Thymus (tissue), 11 donors: ENCODE results near the gene CDK11A. TPM values are rescaled to one million over a fixed set of nuclear protein-coding genes. Genes with fewer than 3 reads are reported as not detected.
A peak's percentile ranks its signal among the peaks of the same experiment; 100 is the strongest.
"Not testable (repeated sequence)": the region's sequence is repeated elsewhere in the genome, so short reads cannot be mapped to it uniquely, and the experiment has no call there.

Experiments used
- DNase-seq, 9 donors: peaks; one replicate each; pipeline ENCODE4 v3.0.0-alpha.2; 2013; ENCODE audit warnings: low spot score in 9 of 9, low read depth in 6 of 9, missing footprints in 1 of 9
- H3K27ac ChIP-seq, 2 donors: one replicate each; pipeline ENCODE4 v1.5.1; 2013; ENCODE audit warnings: control low read depth in 1 of 2, low read depth in 1 of 2, low read length in 1 of 2, mild to moderate bottlenecking in 1 of 2, moderate library complexity in 1 of 2
- H3K27me3 ChIP-seq, 2 donors: one replicate each; pipeline ENCODE4 v1.5.1; 2013; ENCODE audit warnings: low read length in 1 of 2; ENCODE audit not compliant: control insufficient read depth in 2 of 2, insufficient read depth in 1 of 2
- H3K36me3 ChIP-seq, 2 donors: one replicate each; pipeline ENCODE4 v1.5.1; 2013; ENCODE audit warnings: low read length in 1 of 2, mild to moderate bottlenecking in 1 of 2, moderate library complexity in 1 of 2; ENCODE audit not compliant: control insufficient read depth in 2 of 2, insufficient read depth in 2 of 2
- H3K4me1 ChIP-seq, 2 donors: one replicate each; pipeline ENCODE4 v1.5.1; 2013; ENCODE audit warnings: low read length in 2 of 2; ENCODE audit not compliant: control insufficient read depth in 2 of 2, insufficient read depth in 2 of 2
- H3K4me3 ChIP-seq, 2 donors: one replicate each; pipeline ENCODE4 v1.5.1; 2013; ENCODE audit warnings: low read length in 2 of 2, control low read depth in 1 of 2, mild to moderate bottlenecking in 1 of 2
- H3K9me3 ChIP-seq, 2 donors: one replicate each; pipeline ENCODE4 v1.5.1; 2013; ENCODE audit warnings: low read length in 1 of 2, mild to moderate bottlenecking in 1 of 2; ENCODE audit not compliant: control insufficient read depth in 2 of 2, insufficient read depth in 1 of 2
- whole genome bisulfite sequencing: extraction: QIAGEN DNeasy Blood & Tissue Kit; methylation state at CpG from one replicate; pipeline ENCODE4 v1.1.7; 2013; 5-methylcytosine and 5-hydroxymethylcytosine counted together
- polyA plus RNA-seq: library from polyadenylated mRNA; stranded (reverse); fragments of 200-250 nt; gene quantifications from one replicate; pipeline ENCODE4 v1.2.3, GENCODE V29; 2013
- total RNA-seq: library from RNA; stranded (reverse); fragments of 120-200 nt; gene quantifications from one replicate; pipeline ENCODE4 v1.2.4, GENCODE V29; 2013
- donor health status: healthy.

Gene CDK11A
- total and polyA plus RNA-seq, 2 donors = 19.8 to 52.2 TPM

DNA sequence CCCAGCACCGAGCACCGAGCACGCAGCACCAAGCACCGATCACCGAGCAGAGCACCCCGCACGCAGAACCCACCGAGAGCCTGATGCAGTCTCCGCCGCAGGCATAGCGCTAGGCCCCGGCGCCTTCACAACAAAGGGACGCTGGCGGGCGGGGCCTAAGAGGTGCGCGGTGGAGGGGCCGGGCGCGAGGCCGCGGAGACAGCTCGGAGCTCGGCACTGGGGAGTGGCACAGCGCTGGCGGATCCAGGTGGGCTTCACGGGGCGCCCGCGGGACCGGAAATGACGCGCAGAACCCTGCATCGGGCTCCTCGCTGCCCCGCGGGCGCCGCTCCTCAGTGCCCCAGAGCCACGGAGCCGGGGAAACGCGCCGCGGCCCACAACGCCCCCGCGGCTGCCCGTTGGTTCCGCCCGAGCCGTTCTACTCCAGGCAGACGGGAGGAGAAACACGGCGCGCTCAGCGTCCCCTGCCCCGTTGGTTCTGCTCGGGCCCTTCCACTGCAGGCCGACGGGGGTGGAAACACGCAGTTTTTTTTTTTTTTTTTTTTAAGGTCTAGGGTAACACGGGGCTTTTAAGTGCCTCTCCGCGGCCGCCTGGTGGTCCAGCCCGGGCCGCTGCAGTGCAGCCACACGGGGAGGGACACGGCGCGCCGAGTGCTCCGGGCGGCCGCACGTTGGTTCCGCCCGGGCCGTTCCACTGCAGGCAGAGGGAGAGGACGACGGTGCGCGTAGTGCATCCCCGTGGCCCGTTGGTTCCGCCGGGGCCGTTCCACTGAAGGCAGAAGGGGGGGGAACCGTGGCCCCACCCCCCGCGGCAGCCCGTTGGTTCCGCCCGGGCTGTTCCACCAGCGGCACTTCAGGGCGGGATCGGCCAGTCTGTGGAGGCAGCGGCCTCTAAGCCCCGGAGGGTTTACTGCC, 21.8 kb upstream of the CDK11A start:
- peak; percentile 10 to 77 (median 51) for DNase-seq
- H3K4me1 ChIP-seq, H3K27me3 ChIP-seq, H3K36me3 ChIP-seq, H3K9me3 ChIP-seq: not testable (repeated sequence)
- H3K27ac ChIP-seq = peak overlapping the region; percentile 89 to 96
- WGBS = under 1% methylated on average over 65 of the region's 101 CpGs
- peak overlapping the region; percentile 24 to 43 for H3K4me3 ChIP-seq

DNA sequence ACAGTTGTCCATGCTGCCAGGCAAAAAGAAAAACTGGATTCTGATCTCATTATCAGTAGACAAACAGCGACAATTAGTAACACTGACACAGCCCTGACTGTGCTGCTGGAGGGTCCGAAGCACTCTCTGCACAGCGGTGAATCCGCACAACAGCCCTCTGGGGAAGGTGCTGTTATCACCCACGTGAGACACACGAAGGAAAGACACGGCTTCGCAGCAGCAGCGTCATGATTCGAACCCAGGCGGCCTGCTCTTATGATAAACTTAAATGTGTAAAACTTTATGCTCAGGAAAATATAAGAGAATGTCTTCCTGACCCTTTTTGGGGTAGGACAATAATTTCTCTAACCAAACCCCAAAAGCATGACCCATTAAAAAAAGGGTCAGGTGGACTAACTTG, 18.4 kb upstream of the CDK11A start:
- not testable (repeated sequence) for H3K36me3 ChIP-seq, H3K4me3 ChIP-seq, H3K27me3 ChIP-seq, DNase-seq, H3K27ac ChIP-seq, H3K9me3 ChIP-seq, H3K4me1 ChIP-seq
- WGBS = 90% methylated on average over 11 of the region's 11 CpGs

DNA sequence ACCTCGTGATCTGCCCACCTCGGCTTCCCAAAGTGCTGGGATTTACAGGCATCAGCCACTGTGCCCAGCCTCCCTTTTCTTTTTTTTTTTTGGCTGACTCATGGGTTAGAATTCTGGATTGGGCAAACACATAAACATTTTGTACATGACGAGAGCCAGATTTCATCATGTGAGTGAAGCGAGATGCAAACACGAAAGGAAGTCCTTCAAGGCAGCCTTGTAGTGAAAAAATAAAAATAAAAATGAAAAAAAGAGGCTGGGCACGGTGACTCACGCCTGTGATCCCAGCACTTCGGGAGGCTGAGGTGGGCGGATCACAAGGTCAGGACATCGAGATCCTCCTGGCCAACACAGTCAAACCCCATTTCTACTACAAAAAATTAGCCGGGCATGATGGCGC, 16.9 kb upstream of the CDK11A start:
- not testable (repeated sequence) for H3K36me3 ChIP-seq, H3K27me3 ChIP-seq, H3K27ac ChIP-seq, H3K4me1 ChIP-seq, H3K9me3 ChIP-seq, DNase-seq, H3K4me3 ChIP-seq
- WGBS = 99% methylated on average over 10 of the region's 12 CpGs

DNA sequence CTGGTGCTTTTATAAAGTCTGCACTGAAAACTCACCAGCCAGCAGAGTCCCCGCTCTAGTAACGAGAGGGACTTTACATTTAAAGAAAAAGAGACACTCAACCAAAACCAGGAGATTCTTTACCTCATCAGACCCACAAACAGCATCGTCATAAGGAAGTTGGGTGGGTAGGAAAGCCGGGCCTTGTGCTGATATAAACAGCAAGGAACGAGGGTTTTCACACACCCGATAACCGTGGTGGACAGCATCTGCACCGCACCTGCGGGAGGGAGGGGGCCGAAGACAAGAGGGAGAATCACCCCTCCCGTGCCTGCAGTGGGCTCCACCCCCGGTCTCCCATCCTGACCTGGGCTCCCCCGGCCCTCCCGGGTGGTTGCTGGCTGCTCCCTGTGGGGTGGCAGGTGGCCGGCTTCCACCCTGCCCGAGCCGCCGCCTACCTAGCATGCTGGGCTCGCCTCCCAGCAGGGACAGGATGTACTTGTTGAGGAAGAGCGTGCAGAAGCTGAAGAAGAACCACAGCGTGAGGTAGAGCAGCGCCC, 14.7 kb upstream of the CDK11A start:
- not testable (repeated sequence) for DNase-seq, H3K27me3 ChIP-seq, H3K27ac ChIP-seq, H3K9me3 ChIP-seq, H3K4me1 ChIP-seq, H3K4me3 ChIP-seq
- WGBS = 91% methylated on average over 12 of the region's 22 CpGs
- peaks cover 7 to 12% of the 10 kb centered on the region in 2 donors for H3K36me3 ChIP-seq

DNA sequence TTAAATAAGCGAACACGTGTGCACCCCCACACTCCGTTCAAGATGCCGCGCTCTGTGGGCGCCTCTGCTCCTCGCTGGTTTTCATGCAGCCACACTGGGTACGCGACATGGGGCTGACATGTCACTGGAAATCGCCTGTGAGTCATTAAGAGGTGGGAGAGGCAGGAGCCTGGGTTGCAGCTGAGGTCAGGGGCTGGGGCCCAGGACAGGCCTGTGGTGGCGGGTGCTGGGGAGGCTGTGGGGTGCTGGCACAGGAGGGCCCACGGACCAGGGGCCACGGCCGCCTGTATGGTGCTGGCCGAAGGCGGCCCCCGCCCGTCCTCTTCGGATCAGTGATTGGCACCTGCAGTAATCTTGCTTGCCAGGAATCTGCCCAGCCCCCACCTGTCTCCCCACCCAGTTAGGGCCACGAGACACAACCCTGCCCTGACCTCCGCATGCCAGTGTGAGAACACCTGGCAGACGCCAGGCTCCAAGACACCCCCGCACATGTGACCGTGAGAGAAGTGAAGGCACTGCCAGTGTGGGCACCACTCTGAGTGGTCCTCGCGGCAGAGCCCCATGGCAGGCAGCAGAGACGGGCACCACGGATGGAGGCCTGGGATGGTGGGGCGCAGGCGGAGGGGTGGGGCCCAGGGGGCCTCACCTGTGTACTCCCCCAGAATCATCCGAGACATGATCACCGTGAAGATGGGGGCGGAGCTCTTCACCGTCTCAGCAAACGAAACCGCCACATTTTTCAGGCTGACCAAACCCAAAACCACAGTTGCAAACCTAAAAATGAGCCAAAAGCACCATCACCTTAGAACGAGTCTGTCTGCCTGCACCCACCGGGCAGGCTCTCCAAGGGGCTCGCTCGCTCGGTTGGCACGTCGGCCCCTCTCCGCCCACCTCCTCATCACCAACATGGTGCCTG, 13.8 kb upstream of the CDK11A start:
- not testable (repeated sequence) for H3K4me1 ChIP-seq, H3K27ac ChIP-seq, H3K9me3 ChIP-seq, H3K4me3 ChIP-seq, H3K27me3 ChIP-seq, DNase-seq
- peaks cover 8 to 13% of the 10 kb centered on the region in 2 donors for H3K36me3 ChIP-seq
- 97% methylated on average over 26 of the region's 44 CpGs for WGBS

DNA sequence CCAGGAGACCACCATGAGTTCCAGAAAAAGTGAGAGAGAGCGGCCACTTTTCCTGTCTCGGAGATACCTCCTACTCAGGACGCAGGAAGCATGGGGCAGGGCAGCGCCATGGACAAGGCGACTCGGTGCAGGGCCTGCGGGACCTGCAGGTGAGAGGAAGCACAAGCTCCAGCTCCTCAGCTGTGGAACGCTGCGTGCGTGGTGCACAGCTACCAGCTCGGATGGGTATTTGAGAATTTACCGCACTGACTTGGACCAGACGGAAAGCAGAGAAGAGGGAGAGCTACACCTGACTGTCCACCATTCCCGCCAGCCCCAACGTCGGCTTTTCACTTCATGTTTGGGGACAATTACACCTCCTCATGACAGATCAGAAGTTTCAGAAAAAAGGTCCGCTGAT, 8.2 kb upstream of the CDK11A start:
- H3K36me3 ChIP-seq = peaks cover 14 to 28% of the 10 kb centered on the region in 2 donors
- no peak overlapping the region for H3K27ac ChIP-seq
- no peaks in the 10 kb centered on the region for H3K9me3 ChIP-seq
- no peaks in the 10 kb centered on the region for H3K4me1 ChIP-seq
- H3K4me3 ChIP-seq = no peak overlapping the region
- H3K27me3 ChIP-seq = no peaks in the 10 kb centered on the region
- 93% methylated on average over 17 of the region's 17 CpGs for WGBS
- no peak for DNase-seq

DNA sequence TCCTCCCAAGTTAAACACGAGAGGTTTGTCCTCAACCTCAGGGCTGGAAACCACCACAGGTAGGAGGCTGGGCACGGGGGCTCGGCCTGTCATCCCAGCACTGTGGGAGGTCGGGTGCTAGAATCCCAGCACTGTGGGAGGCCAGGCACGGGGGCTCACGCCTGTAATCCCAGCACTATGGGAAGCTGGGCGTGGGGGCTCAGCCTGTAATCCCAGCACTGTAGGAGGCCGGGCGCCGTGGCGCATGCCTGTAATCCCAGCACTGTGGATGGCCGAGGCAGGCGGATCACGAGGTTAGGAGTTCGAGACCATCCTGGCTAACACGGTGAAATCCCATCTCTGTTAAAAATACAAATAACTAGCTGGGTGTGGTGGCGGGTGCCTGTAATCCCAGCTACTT, 6.7 kb upstream of the CDK11A start:
- Histone ChIP-seq H3K27me3 (no peaks in the 10 kb centered on the region), H3K27ac (no peak overlapping the region), H3K4me1 (no peaks in the 10 kb centered on the region), H3K9me3 (no peaks in the 10 kb centered on the region), H3K36me3 (peaks cover 14 to 26% of the 10 kb centered on the region in 2 donors), H3K4me3 (no peak overlapping the region)
- DNase-seq = no peak
- WGBS = 97% methylated on average over 17 of the region's 17 CpGs

DNA sequence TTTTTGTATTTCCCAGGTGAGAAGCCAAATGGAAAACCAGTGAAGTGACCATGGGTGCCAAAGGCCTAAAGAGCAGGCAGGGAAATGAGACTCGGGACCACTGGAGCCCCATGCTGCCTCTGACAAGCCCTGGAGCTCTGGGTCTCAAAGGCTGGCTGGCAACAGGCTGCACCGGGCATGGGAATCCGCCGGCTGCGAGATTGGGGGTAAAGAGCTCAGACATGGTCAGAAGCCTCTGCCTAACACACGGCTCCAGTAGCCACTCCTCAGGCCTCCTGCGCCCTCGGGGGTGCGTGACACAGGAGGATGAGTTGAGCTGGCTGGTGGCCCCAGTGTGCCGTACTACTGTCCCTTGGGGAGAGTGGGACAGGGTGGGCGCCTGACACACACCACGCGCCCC, 6.1 kb upstream of the CDK11A start:
- peaks cover 14 to 24% of the 10 kb centered on the region in 2 donors for H3K36me3 ChIP-seq
- not testable (repeated sequence) for H3K27ac ChIP-seq, H3K4me1 ChIP-seq, DNase-seq, H3K9me3 ChIP-seq, H3K27me3 ChIP-seq, H3K4me3 ChIP-seq
- WGBS = 95% methylated on average over 6 of the region's 13 CpGs
